ENCODE measurements around the gene ARF3. TPM values are rescaled to one million over a fixed set of nuclear protein-coding genes. Genes with fewer than 3 reads are reported as not detected.

Gene ARF3
- total and polyA plus RNA-seq, 12 donors, result 30.3 to 90.8 (median 53.8) TPM

DNA sequence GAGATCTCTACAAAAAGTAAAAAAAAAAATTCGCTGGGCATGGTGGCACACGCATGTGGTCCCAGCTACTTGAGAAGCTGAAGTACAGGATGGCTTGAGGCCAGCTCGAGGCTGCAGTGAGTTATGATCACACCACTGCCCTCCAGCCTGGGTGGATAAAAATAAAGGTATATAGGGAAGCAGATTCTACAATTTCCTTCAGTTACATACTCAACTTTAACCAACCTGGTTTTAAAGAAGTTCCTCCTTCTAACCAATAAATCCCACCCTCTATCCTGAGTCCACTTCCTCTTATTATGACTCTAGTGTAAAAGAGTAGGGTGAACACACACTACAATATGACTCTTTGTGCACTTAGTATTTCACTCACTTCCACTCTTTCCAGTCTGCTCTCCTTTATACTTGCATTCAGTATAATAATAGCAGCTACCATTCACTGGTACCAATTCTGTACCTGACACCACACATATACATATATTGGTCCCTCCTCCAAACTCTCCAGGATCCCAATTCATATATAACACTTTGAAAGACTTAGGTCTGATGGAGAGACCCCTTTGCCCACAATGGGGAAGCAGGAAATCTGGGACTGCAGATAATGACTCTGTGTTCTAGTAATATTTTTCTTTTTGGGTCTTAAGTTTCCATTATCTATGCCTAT is 2.3 kb downstream of the ARF3 start:
- intact Hi-C loops (cut with DNase I), result no loop called here
- ATAC-seq (no peak), DNase-seq (no peak)
- Histone ChIP-seq H3K4me1 (peaks cover 5 to 37% (median 27%) of the 10 kb centered on the region in 9 donors), H3K4me3 (no peak overlapping the region), H3K27me3 (no peaks in the 10 kb centered on the region), H3K9me3 (no peaks in the 10 kb centered on the region), H3K27ac (peak overlapping the region in 3 of 10 donors; percentile 18 to 93 (median 92)), H3K36me3 (peaks cover 0 to 29% (median 3%) of the 10 kb centered on the region in 9 donors)
- 40 to 75% methylated on average over 3 of the region's 3 CpGs for WGBS, 2 donors
- TF ChIP-seq, protein P1, sequence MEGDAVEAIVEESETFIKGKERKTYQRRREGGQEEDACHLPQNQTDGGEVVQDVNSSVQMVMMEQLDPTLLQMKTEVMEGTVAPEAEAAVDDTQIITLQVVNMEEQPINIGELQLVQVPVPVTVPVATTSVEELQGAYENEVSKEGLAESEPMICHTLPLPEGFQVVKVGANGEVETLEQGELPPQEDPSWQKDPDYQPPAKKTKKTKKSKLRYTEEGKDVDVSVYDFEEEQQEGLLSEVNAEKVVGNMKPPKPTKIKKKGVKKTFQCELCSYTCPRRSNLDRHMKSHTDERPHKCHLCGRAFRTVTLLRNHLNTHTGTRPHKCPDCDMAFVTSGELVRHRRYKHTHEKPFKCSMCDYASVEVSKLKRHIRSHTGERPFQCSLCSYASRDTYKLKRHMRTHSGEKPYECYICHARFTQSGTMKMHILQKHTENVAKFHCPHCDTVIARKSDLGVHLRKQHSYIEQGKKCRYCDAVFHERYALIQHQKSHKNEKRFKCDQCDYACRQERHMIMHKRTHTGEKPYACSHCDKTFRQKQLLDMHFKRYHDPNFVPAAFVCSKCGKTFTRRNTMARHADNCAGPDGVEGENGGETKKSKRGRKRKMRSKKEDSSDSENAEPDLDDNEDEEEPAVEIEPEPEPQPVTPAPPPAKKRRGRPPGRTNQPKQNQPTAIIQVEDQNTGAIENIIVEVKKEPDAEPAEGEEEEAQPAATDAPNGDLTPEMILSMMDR (IDR thresholded peaks at IDR 0.05), result no peak

DNA sequence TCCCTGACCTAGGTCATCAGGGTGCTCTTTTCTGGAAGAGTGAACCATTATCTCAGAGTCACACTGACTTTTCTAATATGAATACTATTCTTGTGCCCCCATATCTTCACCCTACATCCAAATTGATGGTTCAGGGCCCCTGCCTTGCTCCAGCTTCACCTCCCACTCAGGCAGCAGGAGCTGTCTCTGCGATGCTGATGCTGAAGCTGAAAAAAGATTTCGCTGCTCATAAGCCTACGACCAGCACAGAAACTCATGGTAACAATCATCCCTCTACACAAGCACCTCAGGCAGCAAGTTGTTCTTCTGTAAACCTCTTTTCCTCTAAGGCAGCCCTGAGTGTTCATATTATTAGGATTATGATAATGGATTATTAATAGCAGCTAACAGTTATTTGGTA is 3.2 kb downstream of the ARF3 start:
- Histone ChIP-seq H3K27ac (no peak overlapping the region), H3K4me1 (peaks cover 5 to 37% (median 27%) of the 10 kb centered on the region in 9 donors), H3K4me3 (no peak overlapping the region), H3K36me3 (peaks cover 0 to 29% (median 3%) of the 10 kb centered on the region in 9 donors), H3K27me3 (no peaks in the 10 kb centered on the region), H3K9me3 (no peaks in the 10 kb centered on the region)
- intact Hi-C loops (cut with DNase I), result no loop called here
- DNase-seq (no peak), ATAC-seq (no peak)
- WGBS, 2 donors, result 81 to 92% methylated on average over 3 of the region's 3 CpGs
- TF ChIP-seq, protein P1 (IDR thresholded peaks at IDR 0.05), result no peak

DNA sequence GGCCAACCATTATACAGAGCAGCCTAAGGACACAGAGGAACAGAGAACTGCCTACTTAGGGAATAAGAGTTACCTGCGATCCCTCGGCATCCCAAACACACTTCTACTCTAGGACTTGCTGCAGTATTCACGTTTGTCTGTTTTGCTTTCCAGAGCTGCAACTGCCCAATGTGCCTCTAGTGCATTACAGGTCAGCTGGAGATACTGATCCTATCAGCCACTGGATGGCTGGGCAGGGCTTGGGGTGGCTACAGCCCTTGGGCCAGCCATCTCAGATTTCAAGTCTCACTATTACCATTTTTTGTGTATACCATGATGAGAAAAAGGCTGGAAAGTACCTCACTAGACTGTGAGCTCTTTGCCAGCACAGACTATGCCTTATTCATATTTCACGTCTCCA is 4.6 kb downstream of the ARF3 start:
- Histone ChIP-seq H3K36me3 (peaks cover 0 to 34% (median 3%) of the 10 kb centered on the region in 9 donors), H3K4me1 (peaks cover 5 to 32% (median 24%) of the 10 kb centered on the region in 9 donors), H3K27me3 (no peaks in the 10 kb centered on the region), H3K4me3 (no peak overlapping the region), H3K9me3 (no peaks in the 10 kb centered on the region), H3K27ac (no peak overlapping the region)
- ATAC-seq, result no peak
- DNase-seq, result no peak
- 80 to 89% methylated on average over 4 of the region's 4 CpGs for WGBS, 2 donors
- intact Hi-C loops (cut with DNase I), result no loop called here
- TF ChIP-seq, protein P1 (IDR thresholded peaks at IDR 0.05), result no peak

DNA sequence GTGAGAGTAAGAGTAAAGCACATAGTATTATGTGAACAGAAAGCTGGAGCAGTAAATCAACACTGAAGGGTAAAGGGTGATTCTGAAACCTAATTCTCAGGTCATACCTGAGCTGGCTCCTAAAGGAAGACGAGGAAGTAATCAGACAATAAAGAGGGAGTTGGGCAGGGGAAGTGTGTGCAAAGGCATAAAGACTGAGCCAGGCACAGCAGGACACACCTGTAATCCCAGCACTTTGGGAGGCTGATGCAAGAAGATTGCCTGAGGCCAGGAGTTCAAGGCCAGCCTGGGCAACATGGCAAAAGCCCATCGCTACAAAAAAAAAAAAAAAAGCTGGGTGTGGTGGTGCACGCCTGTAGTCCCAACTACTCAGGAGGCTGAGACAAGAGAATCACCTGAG is 9.6 kb downstream of the ARF3 start:
- 97 to 98% methylated on average over 3 of the region's 3 CpGs for WGBS, 2 donors
- Histone ChIP-seq H3K4me3 (no peak overlapping the region), H3K9me3 (no peaks in the 10 kb centered on the region), H3K27ac (no peak overlapping the region), H3K4me1 (peaks cover 0 to 30% (median 9%) of the 10 kb centered on the region in 9 donors), H3K36me3 (peaks cover 0 to 47% (median 3%) of the 10 kb centered on the region in 9 donors), H3K27me3 (no peaks in the 10 kb centered on the region)
- intact Hi-C loops (cut with DNase I), result no loop called here
- TF ChIP-seq, protein P1 (IDR thresholded peaks at IDR 0.05), result no peak
- DNase-seq (no peak), ATAC-seq (no peak)

Measured in heart right ventricle (tissue), 16 donors.